Right atrium auricular region (tissue), 2 donors: ENCODE measurements around the gene SUMF1. TPM values are rescaled to one million over a fixed set of nuclear protein-coding genes. Genes with fewer than 3 reads are reported as not detected.

Experiments used
- DNase-seq: peaks from one replicate; pipeline ENCODE4 v3.0.0-alpha.2; 2019; ENCODE audit warnings: low spot score
- H3K27ac ChIP-seq, 2 donors: fragments of 200-600 bp; sonication (generic); 1 replicate in 1 of 2; 2 replicates in 1 of 2; pipeline ENCODE4 v1.5.1; 2016 to 2019
- H3K27me3 ChIP-seq, 2 donors: fragments of 200-600 bp; sonication (generic); one replicate each; pipeline versions ENCODE4 v1.5.1 to v1.6.0; 2017 to 2019
- H3K36me3 ChIP-seq: fragments of 200-600 bp; sonication (generic); one replicate; pipeline ENCODE4 v1.5.1; 2016
- H3K4me1 ChIP-seq, 2 donors: fragments of 200-600 bp; sonication (generic); one replicate each; pipeline versions ENCODE4 v1.5.1 to v1.6.0; 2017 to 2019
- H3K4me3 ChIP-seq, 2 donors: fragments of 200-600 bp; sonication (generic); 1 replicate in 1 of 2; 2 replicates in 1 of 2; pipeline ENCODE4 v1.5.1; 2017 to 2019; ENCODE audit warnings: mild to moderate bottlenecking in 1 of 2, moderate library complexity in 1 of 2
- H3K9me3 ChIP-seq, 2 donors: fragments of 200-600 bp; sonication (generic); one replicate each; pipeline ENCODE4 v1.5.1; 2019
- CTCF ChIP-seq, 2 donors: fragments of 200-600 bp; sonication (generic); IDR thresholded peaks; one replicate each; pipeline ENCODE4 v1.5.1; 2019; ENCODE audit warnings: antibody characterized with exemption in 2 of 2
- total RNA-seq, 2 donors: library from RNA; depleted of rRNA; stranded (reverse); fragments of >200 nt; gene quantifications; one replicate each; pipeline ENCODE4 v1.1.0, GENCODE V29; 2016

SUMF1 gene
- total RNA-seq, 2 donors from 2014 or later: 12.1 to 22.6 TPM

GRCh38 chr3:4438296-4438695, 28.8 kb downstream of the SUMF1 start:
- H3K36me3 ChIP-seq: no peaks in the 10 kb centered on the region
- H3K9me3 ChIP-seq: no peaks in the 10 kb centered on the region
- H3K4me1 ChIP-seq: no peaks in the 10 kb centered on the region
- H3K27ac ChIP-seq: no peak overlapping the region
- no peak for TF ChIP-seq CTCF (IDR thresholded peaks at IDR 0.05)
- no peaks in the 10 kb centered on the region for H3K27me3 ChIP-seq
- no peak for DNase-seq
- no peak overlapping the region for H3K4me3 ChIP-seq

DNA sequence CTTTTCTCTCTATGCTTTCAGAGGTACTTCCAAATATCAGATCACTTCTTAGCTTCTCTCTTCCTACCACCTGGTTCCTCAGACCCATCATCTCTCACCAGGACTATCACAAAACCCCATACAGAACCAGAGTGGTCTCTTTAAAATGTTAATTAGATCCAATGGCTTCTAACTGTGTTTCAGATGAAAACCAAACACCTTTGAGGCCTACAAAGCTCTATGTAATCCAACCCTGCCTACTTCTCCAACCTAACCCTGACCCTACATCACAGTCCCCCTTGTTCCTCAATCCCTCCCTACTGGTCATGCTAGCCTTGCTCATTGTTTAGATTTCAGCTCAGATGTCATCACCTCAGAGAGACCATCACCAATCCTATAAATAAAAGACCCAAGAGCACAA, 34.8 kb downstream of the SUMF1 start:
- TF ChIP-seq CTCF (IDR thresholded peaks at IDR 0.05): no peak
- Histone ChIP-seq H3K27me3 (no peaks in the 10 kb centered on the region), H3K4me1 (peaks cover 0 to 8% of the 10 kb centered on the region in 2 donors), H3K9me3 (no peaks in the 10 kb centered on the region), H3K36me3 (no peaks in the 10 kb centered on the region), H3K4me3 (no peak overlapping the region), H3K27ac (no peak overlapping the region)
- DNase-seq: no peak

DNA sequence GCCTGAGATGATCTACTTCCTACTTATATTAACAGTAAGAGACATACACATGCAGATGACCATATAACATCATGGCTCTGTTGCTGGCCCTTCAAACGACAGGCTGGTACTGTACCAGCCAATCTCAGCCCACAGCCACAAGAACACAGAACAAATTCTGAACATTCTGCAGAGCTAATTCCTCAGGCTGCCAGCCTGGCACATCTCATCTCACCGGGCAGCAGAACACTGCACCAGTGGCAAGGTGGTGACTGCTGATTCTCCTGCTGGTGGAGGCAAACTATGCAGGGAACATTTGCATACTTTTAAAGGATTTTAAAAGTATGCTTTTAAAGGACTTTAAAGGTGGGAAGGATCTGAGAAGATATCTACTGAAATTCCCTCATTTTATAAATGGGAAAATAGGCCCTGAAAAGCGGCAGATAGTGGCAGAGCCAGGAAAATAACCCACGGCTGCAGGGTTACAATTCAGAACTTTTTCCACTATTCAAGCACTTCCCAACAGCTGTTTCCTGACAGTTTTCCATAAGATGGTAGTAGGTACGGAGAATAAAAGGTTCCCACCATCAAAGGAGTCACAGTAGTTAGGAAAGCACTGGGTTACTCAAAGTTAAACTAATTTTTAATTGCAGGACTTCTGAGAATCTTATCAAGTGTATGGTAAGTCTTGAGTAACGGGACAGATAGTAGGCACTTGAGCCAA, 37.3 kb downstream of the SUMF1 start:
- H3K27ac ChIP-seq: no peak overlapping the region
- H3K27me3 ChIP-seq: no peaks in the 10 kb centered on the region
- DNase-seq: no peak
- no peaks in the 10 kb centered on the region for H3K36me3 ChIP-seq
- H3K9me3 ChIP-seq: no peaks in the 10 kb centered on the region
- peaks cover 0 to 16% of the 10 kb centered on the region in 2 donors for H3K4me1 ChIP-seq
- TF ChIP-seq CTCF (IDR thresholded peaks at IDR 0.05): peak in 1 of 2 donors; percentile 18
- no peak overlapping the region for H3K4me3 ChIP-seq

GRCh38 chr3:4426782-4427344, 40.2 kb downstream of the SUMF1 start:
- H3K27ac ChIP-seq: no peak overlapping the region
- H3K4me3 ChIP-seq: no peak overlapping the region
- DNase-seq: no peak
- no peaks in the 10 kb centered on the region for H3K9me3 ChIP-seq
- no peaks in the 10 kb centered on the region for H3K27me3 ChIP-seq
- no peak for TF ChIP-seq CTCF (IDR thresholded peaks at IDR 0.05)
- peaks cover 0 to 16% of the 10 kb centered on the region in 2 donors for H3K4me1 ChIP-seq
- H3K36me3 ChIP-seq: no peaks in the 10 kb centered on the region

DNA sequence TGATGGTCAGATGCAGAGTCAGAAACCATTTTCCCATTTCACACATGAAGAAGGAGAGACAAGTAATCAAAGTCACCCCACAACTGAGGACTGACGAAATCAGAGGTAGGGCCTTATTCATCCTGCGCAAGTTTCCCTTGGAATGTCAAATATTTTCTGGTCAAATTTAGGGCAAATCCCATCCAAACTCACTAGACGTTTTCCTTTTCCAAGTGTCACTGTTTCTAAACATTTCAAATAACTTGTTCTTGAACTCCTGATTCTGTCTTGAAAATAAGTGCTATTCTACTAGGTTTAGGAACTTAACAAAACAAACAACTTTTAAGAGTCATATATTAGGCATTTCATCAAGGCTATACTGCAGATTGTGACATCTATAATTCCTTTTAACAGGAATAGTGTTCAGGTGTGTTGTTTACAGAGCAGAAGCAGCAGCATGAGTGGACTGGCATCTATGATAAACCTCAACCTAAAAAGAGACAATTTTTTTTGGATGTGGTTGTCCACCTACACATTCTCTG, 40.7 kb downstream of the SUMF1 start:
- Histone ChIP-seq H3K27me3 (no peaks in the 10 kb centered on the region), H3K4me3 (no peak overlapping the region), H3K9me3 (no peaks in the 10 kb centered on the region), H3K4me1 (peaks cover 0 to 16% of the 10 kb centered on the region in 2 donors), H3K27ac (no peak overlapping the region), H3K36me3 (no peaks in the 10 kb centered on the region)
- TF ChIP-seq CTCF (IDR thresholded peaks at IDR 0.05): no peak
- no peak for DNase-seq
